Measurements from ENCODE around the gene GABRR3. TPM values are rescaled to one million over a fixed set of nuclear protein-coding genes. Genes with fewer than 3 reads are reported as not detected.

GABRR3 gene
- total RNA-seq, 1 experiment from 2014 or later: not detected

GRCh38 chr3:97975466-97975865 lies 59.6 kb downstream of the GABRR3 start:
- intact Hi-C loops (cut with micrococcal nuclease; ENCODE audit: unreplicated experiment): no loop called here
- TF ChIP-seq CTCF (conservative IDR thresholded peaks at IDR 0.05; ENCODE audit: low read depth, low read length) (peak; percentile 45), EZH2 (IDR thresholded peaks at IDR 0.05; ENCODE audit: borderline replicate concordance, low read depth, low read length, poor library complexity, severe bottlenecking) (no peak)
- POLR2A ChIA-PET (ENCODE audit: low non-redundant PET): no interaction called here
- CTCF ChIA-PET: no interaction called here
- Histone ChIP-seq H3K9me3 (ENCODE audit: low read depth, low read length, poor library complexity, severe bottlenecking) (no peaks in the 10 kb centered on the region), H3K27me3 (replicated peaks; ENCODE audit: insufficient read depth, low read depth, low read length, poor library complexity) (no peaks in the 10 kb centered on the region), H3K36me3 (ENCODE audit: insufficient read depth, low read length, poor library complexity, severe bottlenecking) (no peaks in the 10 kb centered on the region), H3K4me3 (ENCODE audit: low read depth, low read length, poor library complexity, severe bottlenecking) (no peak overlapping the region), H3K27ac (ENCODE audit: low read depth, low read length, poor library complexity, severe bottlenecking) (no peak overlapping the region), H3K4me1 (ENCODE audit: insufficient read depth, low read length, poor library complexity, severe bottlenecking) (peaks cover 18% of the 10 kb centered on the region)
- no peak for DNase-seq (ENCODE audit: low spot score)
- no TSS peak for BruUV-seq (replicated peaks)

- Histone ChIP-seq H3K27me3 (replicated peaks; ENCODE audit: insufficient read depth, low read depth, low read length, poor library complexity) (no peaks in the 10 kb centered on the region), H3K36me3 (ENCODE audit: insufficient read depth, low read length, poor library complexity, severe bottlenecking) (no peaks in the 10 kb centered on the region), H3K9me3 (ENCODE audit: low read depth, low read length, poor library complexity, severe bottlenecking) (no peaks in the 10 kb centered on the region), H3K4me3 (ENCODE audit: low read depth, low read length, poor library complexity, severe bottlenecking) (no peak overlapping the region), H3K27ac (ENCODE audit: low read depth, low read length, poor library complexity, severe bottlenecking) (no peak overlapping the region), H3K4me1 (ENCODE audit: insufficient read depth, low read length, poor library complexity, severe bottlenecking) (peaks cover 23% of the 10 kb centered on the region)
- intact Hi-C loops (cut with micrococcal nuclease; ENCODE audit: unreplicated experiment): no loop called here
- ChIA-PET CTCF (no interaction called here), POLR2A (ENCODE audit: low non-redundant PET) (no interaction called here)
- TF ChIP-seq EZH2 (IDR thresholded peaks at IDR 0.05; ENCODE audit: borderline replicate concordance, low read depth, low read length, poor library complexity, severe bottlenecking) (no peak), CTCF (conservative IDR thresholded peaks at IDR 0.05; ENCODE audit: low read depth, low read length) (no peak)
- no TSS peak for BruUV-seq (replicated peaks)
- DNase-seq (ENCODE audit: low spot score): no peak
Observed at GRCh38 chr3:97974996-97975395, 60.1 kb downstream of the GABRR3 start.

GRCh38 chr3:97972976-97973375 lies 62.1 kb downstream of the GABRR3 start:
- H3K27ac ChIP-seq (ENCODE audit: low read depth, low read length, poor library complexity, severe bottlenecking): no peak overlapping the region
- POLR2A ChIA-PET (ENCODE audit: low non-redundant PET): no interaction called here
- H3K27me3 ChIP-seq (replicated peaks; ENCODE audit: insufficient read depth, low read depth, low read length, poor library complexity): no peaks in the 10 kb centered on the region
- TF ChIP-seq CTCF (conservative IDR thresholded peaks at IDR 0.05; ENCODE audit: low read depth, low read length): no peak
- TF ChIP-seq EZH2 (IDR thresholded peaks at IDR 0.05; ENCODE audit: borderline replicate concordance, low read depth, low read length, poor library complexity, severe bottlenecking): no peak
- DNase-seq (ENCODE audit: low spot score): no peak
- CTCF ChIA-PET: no interaction called here
- no peaks in the 10 kb centered on the region for H3K36me3 ChIP-seq (ENCODE audit: insufficient read depth, low read length, poor library complexity, severe bottlenecking)
- BruUV-seq (replicated peaks): no TSS peak
- H3K4me3 ChIP-seq (ENCODE audit: low read depth, low read length, poor library complexity, severe bottlenecking): peak overlapping the region; percentile 64
- no peaks in the 10 kb centered on the region for H3K9me3 ChIP-seq (ENCODE audit: low read depth, low read length, poor library complexity, severe bottlenecking)
- peaks cover 24% of the 10 kb centered on the region for H3K4me1 ChIP-seq (ENCODE audit: insufficient read depth, low read length, poor library complexity, severe bottlenecking)
- intact Hi-C loops (cut with micrococcal nuclease; ENCODE audit: unreplicated experiment): no loop called here
